Osteoblast (primary cell): ENCODE measurements around the gene BOLA1. TPM values are rescaled to one million over a fixed set of nuclear protein-coding genes. Genes with fewer than 3 reads are reported as not detected.
"Not testable (repeated sequence)": the region's sequence is repeated elsewhere in the genome, so short reads cannot be mapped to it uniquely, and the experiment has no call there.

ENCODE experiments used
- DNase-seq: peaks from one replicate; pipeline ENCODE4 v3.0.0; 2011; ENCODE audit warnings: low spot score, mixed read lengths; ENCODE audit not compliant: insufficient read length; ENCODE audit errors: missing footprints
- H2AFZ ChIP-seq: 2 replicates; pipeline ENCODE4 v1.6.0; 2011; ENCODE audit warnings: mild to moderate bottlenecking, low read length
- H3K27ac ChIP-seq: 2 replicates; pipeline ENCODE4 v1.5.1; 2011; ENCODE audit warnings: mild to moderate bottlenecking, low read depth, low read length, moderate library complexity
- H3K27me3 ChIP-seq: 2 replicates; pipeline ENCODE4 v1.6.0; 2012; ENCODE audit warnings: mild to moderate bottlenecking, control low read depth, inconsistent platforms, low read length, moderate library complexity; ENCODE audit not compliant: insufficient read depth
- H3K36me3 ChIP-seq: 2 replicates; pipeline ENCODE4 v1.5.1; 2011; ENCODE audit warnings: mild to moderate bottlenecking, low read length, control low read depth, moderate library complexity; ENCODE audit not compliant: insufficient read depth
- H3K4me1 ChIP-seq: 2 replicates; pipeline ENCODE4 v1.5.1; 2011; ENCODE audit warnings: mild to moderate bottlenecking, low read length, control low read depth, moderate library complexity; ENCODE audit not compliant: insufficient read depth
- H3K4me2 ChIP-seq: 2 replicates; pipeline ENCODE4 v1.6.0; 2011; ENCODE audit warnings: mild to moderate bottlenecking, low read length; ENCODE audit not compliant: insufficient read depth
- H3K4me3 ChIP-seq: fragments of 200-600 bp; sonication (generic); 3 replicates; pipeline ENCODE4 v1.5.1; 2012; ENCODE audit warnings: mild to moderate bottlenecking, low read length, inconsistent platforms; ENCODE audit not compliant: insufficient read depth
- H3K79me2 ChIP-seq: 2 replicates; pipeline ENCODE4 v1.6.0; 2012; ENCODE audit warnings: mild to moderate bottlenecking, low read length, control low read depth, inconsistent platforms; ENCODE audit not compliant: insufficient read depth
- H3K9me3 ChIP-seq: 2 replicates; pipeline ENCODE4 v1.5.1; 2011; ENCODE audit warnings: low read depth, low read length, control low read depth
- H4K20me1 ChIP-seq: 2 replicates; pipeline ENCODE4 v1.6.0; 2012; ENCODE audit warnings: mild to moderate bottlenecking, low read length, control low read depth; ENCODE audit not compliant: insufficient read depth
- CTCF ChIP-seq: IDR thresholded peaks from 2 replicates; pipeline ENCODE4 v1.5.1; 2011; ENCODE audit warnings: mild to moderate bottlenecking, low read depth, low read length, moderate library complexity; ENCODE audit errors: extremely low read depth
- total RNA-seq: library from RNA; depleted of rRNA; stranded (reverse); fragments of >200 nt; gene quantifications from 2 replicates; pipeline ENCODE4 v1.2.3, GENCODE V29; 2012

BOLA1 gene
- total RNA-seq, 1 donor = 6.9 TPM

- TF ChIP-seq CTCF = no peak
- H3K4me1 ChIP-seq = peaks cover 21% of the 10 kb centered on the region
- peak overlapping the region; percentile 94 for H3K27ac ChIP-seq
- H3K27me3 ChIP-seq = no peaks in the 10 kb centered on the region
- no peaks in the 10 kb centered on the region for H3K36me3 ChIP-seq
- peaks cover 26% of the 10 kb centered on the region for H3K79me2 ChIP-seq
- H3K4me3 ChIP-seq = peak overlapping the region; percentile 80
- no peak overlapping the region for H2AFZ ChIP-seq
- H3K4me2 ChIP-seq = peak overlapping the region; percentile 91
- peak; percentile 87 for DNase-seq
- no peaks in the 10 kb centered on the region for H4K20me1 ChIP-seq
- H3K9me3 ChIP-seq = no peaks in the 10 kb centered on the region
Observed at GRCh38 chr1:149885339-149886120, 13.8 kb upstream of the BOLA1 start.

- peak overlapping the region; percentile 91 for H3K4me2 ChIP-seq
- H3K79me2 ChIP-seq = peaks cover 26% of the 10 kb centered on the region
- H4K20me1 ChIP-seq, H3K36me3 ChIP-seq, H3K9me3 ChIP-seq, H2AFZ ChIP-seq, H3K27me3 ChIP-seq, DNase-seq: not testable (repeated sequence)
- peaks cover 21% of the 10 kb centered on the region for H3K4me1 ChIP-seq
- peak overlapping the region; percentile 94 for H3K27ac ChIP-seq
- peak overlapping the region; percentile 80 for H3K4me3 ChIP-seq
Observed at GRCh38 chr1:149886121-149886395, 13.3 kb upstream of the BOLA1 start.

GRCh38 chr1:149886396-149887195 lies 12.8 kb upstream of the BOLA1 start:
- Histone ChIP-seq H3K36me3 (no peaks in the 10 kb centered on the region), H3K27ac (peak overlapping the region; percentile 94), H4K20me1 (no peaks in the 10 kb centered on the region), H3K4me3 (peak overlapping the region; percentile 80), H3K4me1 (peaks cover 21% of the 10 kb centered on the region), H2AFZ (no peak overlapping the region), H3K79me2 (peaks cover 26% of the 10 kb centered on the region), H3K27me3 (no peaks in the 10 kb centered on the region), H3K9me3 (no peaks in the 10 kb centered on the region), H3K4me2 (peak overlapping the region; percentile 91)
- peak; percentile 95 for DNase-seq
- no peak for TF ChIP-seq CTCF

GRCh38 chr1:149887196-149887455 lies 12.2 kb upstream of the BOLA1 start:
- not testable (repeated sequence) for H4K20me1 ChIP-seq, H3K36me3 ChIP-seq

More at GRCh38 chr1:149887196-149887455, 12.2 kb upstream of the BOLA1 start:
- DNase-seq, H3K27me3 ChIP-seq, H2AFZ ChIP-seq, H3K9me3 ChIP-seq: not testable (repeated sequence)
- Histone ChIP-seq H3K79me2 (peaks cover 24% of the 10 kb centered on the region), H3K27ac (peak overlapping the region; percentile 94), H3K4me2 (peak overlapping the region; percentile 91), H3K4me1 (peaks cover 21% of the 10 kb centered on the region), H3K4me3 (peak overlapping the region; percentile 80)
